Hematopoietic multipotent progenitor cell (in vitro differentiated cells): Measurements from ENCODE around the gene CMTM4. TPM values are rescaled to one million over a fixed set of nuclear protein-coding genes. Genes with fewer than 3 reads are reported as not detected.
"Not testable (repeated sequence)": the region's sequence is repeated elsewhere in the genome, so short reads cannot be mapped to it uniquely, and the experiment has no call there.

Experiments
- DNase-seq, 3 donors: peaks; one replicate each; pipeline ENCODE4 v3.0.0-alpha.2; 2011 to 2015; ENCODE audit warnings: low read depth in 2 of 3, low spot score in 2 of 3
- total RNA-seq: library from RNA; depleted of rRNA; stranded (reverse); fragments of >200 nt; gene quantifications from one replicate; pipeline ENCODE4 v1.2.3, GENCODE V29; 2012

CMTM4 gene
- total RNA-seq, 1 donor: 8.9 TPM

DNA sequence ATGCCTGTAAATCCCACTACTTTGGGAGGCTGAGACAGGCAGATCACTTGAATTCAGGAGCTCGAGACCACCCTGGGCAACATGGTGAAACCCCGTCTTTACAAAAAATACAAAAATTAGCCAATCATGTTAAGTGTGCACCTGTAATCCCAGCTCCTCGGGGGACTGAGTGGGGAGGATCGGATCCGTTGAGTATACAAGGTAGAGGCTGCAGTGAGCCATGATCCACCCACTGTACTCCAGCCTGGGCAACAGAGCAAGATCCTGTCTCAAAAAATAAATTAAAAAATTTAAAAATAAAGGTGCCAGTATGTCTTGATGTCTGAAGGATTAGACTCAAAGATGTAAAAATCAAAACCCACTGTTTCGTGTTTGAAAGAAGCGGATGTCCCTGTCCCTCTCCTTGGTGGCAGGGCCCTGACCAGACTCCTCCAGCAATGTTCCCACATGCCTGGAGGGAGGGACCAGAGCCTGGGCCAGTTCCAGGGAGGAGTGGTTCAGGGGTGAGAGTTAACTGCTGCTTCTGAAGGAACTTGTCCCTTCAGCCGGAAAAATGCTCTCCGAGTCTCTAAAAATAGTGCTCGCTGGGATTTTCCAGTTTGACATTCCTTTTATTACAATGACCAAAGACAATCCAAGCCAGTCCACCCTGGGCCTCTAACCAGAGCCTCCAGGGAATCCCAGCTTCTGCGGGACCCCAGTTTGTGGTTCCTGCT is 9.4 kb upstream of the CMTM4 start:
- DNase-seq: no peak

GRCh38 chr16:66703406-66704215 is 7.1 kb upstream of the CMTM4 start:
- no peak for DNase-seq

- no peak for DNase-seq
These were observed 5.0 kb upstream of the CMTM4 start for GRCh38 chr16:66701516-66701915.

- DNase-seq: no peak
These were observed 4.5 kb upstream of the CMTM4 start for GRCh38 chr16:66701026-66701425.

DNA sequence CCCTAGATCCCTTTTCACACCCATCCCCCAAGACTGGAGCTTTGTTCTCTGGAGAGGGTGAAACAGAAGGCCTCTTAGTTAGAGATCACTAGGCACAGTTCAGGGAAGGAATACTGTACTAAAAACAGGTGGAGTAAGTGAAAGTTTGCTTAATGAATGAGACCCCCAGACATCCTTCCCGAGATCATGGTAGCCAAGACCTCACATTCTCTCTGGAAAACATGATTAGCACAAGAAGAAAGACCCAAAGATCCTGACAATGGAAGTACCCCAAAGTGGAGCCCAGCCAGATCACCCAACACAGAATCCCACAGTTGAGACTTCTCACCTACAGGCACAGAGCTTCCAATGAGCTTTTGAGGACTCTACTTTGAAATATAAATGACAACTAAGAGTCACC is 3.4 kb upstream of the CMTM4 start:
- no peak for DNase-seq

DNA sequence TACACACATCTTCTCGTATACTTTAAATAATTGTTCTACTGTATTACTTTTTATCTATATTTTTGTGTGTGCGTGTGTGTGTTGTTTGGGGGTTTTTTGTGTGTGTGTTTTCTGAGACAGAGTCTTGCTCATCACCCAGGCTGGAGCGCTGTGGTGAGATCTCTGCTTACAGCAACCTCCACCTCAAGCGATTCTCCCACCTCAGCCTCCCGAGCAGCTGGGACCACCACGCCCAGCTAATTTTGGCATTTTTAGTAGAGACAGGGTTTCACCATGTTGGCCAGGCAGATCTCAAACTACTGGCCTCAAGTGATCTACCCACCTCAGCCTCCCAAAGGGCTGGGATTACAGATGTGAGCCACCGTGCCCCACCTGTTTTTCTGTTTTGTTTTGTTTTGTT is 1.5 kb upstream of the CMTM4 start:
- no peak for DNase-seq

- DNase-seq: peak in 2 of 3 donors; percentile 17 to 20
These were observed 441 bp downstream of the CMTM4 start for GRCh38 chr16:66695935-66696668.

DNA sequence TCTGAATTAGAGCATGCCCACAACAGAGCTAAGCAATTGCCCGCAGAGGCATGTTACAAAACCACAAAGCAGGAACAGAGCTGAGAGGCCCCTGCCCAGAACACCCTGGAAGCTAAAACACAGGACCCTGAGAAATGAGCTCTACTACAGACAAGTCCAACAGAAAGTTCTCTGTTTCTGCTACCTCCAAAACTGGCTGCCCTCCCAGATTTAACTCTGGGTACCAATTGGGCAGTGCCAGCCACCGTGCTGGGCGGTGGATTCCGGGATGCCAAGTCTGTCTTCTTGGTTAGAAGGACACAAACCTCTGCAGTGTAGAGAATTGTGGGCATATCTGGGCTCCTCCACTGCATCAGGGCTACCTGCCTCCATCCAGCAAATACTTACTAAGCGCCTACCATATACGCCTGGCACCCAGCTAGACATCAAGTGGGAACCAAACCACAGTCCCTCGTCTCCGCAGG is 1.0 kb downstream of the CMTM4 start:
- DNase-seq: peak in 2 of 3 donors; percentile 29 to 54

- DNase-seq: no peak
These were observed 3.4 kb downstream of the CMTM4 start for GRCh38 chr16:66693149-66693548.

DNA sequence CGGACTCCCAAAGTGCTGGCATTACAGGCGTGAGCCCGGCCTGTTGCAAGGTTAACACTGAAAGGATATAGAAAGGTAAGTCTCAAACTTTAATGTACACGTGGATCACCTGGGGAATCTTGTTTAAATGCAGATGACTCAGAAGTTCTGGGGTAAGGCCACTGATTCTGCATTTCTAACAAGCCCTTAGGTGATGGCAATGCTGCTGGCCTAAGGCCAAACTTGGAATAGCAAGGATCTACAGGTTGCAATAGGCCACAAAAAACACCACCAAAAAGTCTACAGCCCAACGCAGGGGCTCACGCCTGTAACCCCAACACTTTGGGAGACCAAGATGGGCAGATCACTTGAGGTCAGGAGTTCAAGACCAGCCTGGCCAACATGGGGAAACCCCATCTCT is 4.2 kb downstream of the CMTM4 start:
- no peak for DNase-seq

GRCh38 chr16:66691234-66691633 is 5.3 kb downstream of the CMTM4 start:
- DNase-seq: no peak

- DNase-seq: no peak
These were observed 6.3 kb downstream of the CMTM4 start for GRCh38 chr16:66690106-66690847.

DNA sequence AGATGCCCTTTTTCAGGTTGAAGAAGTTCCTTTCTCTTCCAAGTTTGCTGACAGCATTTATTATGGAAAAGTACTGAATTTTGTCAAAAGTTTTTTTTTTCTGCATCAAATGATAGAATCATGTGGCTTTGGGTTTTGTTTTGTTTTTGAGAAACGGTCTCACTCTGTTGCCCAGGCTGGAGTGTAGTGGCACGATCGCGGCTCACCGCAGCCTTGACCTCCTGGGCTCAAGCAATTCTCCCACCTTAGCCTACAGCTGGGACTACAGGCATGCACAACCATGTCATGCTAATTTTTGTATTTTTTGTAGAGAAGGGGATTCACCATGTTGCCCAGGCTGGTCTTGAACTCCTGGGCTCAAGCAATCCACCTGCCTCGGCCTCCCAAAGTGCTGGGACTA is 7.3 kb downstream of the CMTM4 start:
- no peak for DNase-seq

GRCh38 chr16:66687906-66688625 is 8.5 kb downstream of the CMTM4 start:
- no peak for DNase-seq

DNA sequence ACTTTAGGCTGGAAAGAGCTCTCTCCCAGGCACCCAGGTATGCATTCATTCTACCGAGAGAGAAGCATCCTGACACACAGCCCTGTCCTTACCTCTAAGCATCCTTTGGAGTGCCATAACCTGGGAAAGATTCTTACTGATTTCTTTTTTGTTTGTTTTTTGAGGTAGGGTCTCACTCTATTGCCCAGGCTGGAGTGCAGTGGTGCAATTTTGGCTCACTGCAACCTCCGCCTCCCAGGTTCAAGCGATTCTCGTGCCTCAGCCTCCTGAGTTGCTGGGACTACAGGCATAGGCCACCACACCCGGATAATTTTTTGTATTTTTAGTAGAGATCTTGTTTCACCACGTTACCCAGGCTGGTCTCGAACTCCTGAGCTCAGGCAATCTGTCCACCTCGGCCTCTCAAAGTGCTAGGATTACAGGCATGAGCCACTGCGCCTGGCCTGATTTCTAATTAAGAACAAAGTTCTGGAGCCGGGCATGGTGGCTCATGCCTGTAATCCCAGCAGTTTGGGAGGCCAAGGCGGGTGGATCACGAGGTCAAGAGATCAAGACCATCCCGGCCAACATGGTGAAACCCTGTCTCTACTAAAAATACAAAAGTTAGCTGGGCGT is 10.9 kb downstream of the CMTM4 start:
- DNase-seq: not testable (repeated sequence)

GRCh38 chr16:66682271-66682670 is 14.3 kb downstream of the CMTM4 start:
- no peak for DNase-seq

DNA sequence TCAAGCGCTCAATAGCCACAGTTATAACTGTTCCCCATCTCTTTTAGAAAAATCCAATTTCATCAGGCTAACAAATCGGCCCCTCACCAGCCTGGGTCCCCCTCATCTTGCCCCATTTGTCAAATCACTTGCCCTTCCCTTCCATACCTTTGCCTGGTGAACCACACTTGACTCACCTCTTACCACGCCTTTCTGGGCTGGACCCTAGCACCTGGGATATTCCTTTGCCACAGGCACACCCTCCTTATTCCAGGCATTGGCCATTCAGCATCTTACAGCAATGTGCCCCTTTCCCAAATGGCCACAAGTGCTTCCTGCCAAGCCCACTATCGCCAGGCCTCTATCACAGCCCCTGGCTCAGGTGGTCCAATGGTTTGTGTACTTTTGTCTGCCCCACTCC is 14.9 kb downstream of the CMTM4 start:
- no peak for DNase-seq

GRCh38 chr16:66678337-66678736 is 18.2 kb downstream of the CMTM4 start:
- DNase-seq: no peak

DNA sequence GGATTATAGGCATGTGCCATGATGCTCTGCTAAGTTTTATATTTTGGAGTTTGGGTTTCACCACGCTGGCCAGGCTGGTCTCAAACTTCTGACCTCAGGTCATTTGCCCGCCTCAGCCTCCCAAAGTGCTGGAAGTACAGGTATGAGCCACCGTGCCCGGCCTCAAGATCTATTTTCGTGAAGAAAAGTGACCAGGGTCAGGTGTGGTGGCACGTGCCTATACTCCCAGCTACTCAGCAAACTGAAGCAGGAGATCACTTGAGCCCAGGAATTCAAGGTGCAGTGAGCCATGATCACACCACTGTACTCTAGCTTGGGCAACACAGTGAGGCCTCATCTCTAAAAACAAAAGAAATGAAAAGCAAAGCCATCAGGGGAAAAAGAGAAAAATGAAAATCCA is 18.7 kb downstream of the CMTM4 start:
- no peak for DNase-seq

DNA sequence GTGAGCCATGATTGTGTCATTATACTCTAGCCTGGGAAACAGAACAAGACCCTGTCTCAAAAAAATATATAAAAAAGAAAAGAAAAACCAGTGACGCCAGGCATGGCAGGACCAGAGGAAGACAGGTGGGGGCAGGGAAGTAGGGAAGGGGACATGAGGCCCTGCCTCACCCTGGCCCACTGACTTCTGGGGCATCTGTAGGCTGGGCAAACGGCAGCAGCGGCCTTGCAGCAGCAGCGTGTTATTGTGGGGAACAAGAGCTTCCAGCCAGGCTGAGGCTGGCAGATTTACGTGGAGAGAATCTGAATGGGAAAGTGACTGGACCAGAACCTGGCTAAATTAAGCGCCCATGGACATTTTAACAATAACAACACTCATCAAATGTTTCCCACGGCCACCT is 19.4 kb downstream of the CMTM4 start:
- no peak for DNase-seq
